Activated CD4-positive, CD25-positive, alpha-beta regulatory T cell treated with anti-CD3 and anti-CD28 coated beads, Interleukin-2, amount 50 U/mL, for 24 hours (primary cell): ENCODE results near the gene RBM33.
A peak's percentile ranks its signal among the peaks of the same experiment; 100 is the strongest.

Experiments used
- ATAC-seq, 2 donors: fragments of 150-1000 bp; cut with Tn5 transposase; one replicate each; pipeline ENCODE4 v1.10.0; 2021; ENCODE audit warnings: mild to moderate bottlenecking in 1 of 2, moderate library complexity in 1 of 2

RBM33 gene

GRCh38 chr7:155696747-155697146, 52.3 kb downstream of the RBM33 start:
- ATAC-seq, result no peak

DNA sequence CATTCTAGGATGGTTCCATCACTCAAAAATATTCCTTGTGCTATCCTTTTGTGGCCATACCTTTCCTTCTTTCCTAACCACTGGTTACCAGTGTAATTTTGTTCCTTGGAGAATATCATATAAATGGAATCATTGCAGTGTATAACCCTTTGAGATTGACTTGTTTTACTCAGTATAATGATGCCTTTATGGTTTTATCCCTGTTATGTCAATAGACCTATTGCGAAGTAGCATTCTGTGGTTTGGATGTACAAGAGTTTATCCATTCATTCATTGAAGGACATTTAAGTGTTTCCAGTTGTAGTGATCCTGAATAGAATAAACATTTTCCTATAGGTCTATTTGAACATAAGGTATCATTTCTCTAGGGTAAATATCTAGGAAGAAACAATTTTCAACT, 54.2 kb downstream of the RBM33 start:
- ATAC-seq, result no peak

GRCh38 chr7:155699180-155699579, 54.7 kb downstream of the RBM33 start:
- no peak for ATAC-seq

DNA sequence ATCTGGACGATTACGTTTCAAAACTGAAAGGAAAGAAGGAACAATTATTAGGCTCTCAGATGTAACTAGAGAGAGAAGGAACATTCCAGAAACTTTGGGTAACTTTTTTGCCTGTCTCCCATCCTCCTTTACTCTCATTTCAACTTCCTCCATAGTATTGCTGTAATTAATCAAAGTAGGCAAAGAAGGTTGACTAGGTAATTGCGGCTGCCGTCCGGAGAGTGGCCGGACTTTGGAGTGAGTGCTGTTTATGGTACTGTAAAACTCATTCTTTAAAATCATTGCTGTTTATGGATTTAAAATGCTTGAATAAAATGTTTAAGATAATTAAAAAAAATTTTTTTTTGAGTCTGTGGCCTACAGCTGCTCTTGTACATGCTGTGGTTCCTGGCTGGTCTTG, 56.4 kb downstream of the RBM33 start:
- ATAC-seq, result no peak

GRCh38 chr7:155701972-155702544, 57.6 kb downstream of the RBM33 start:
- ATAC-seq, result no peak

DNA sequence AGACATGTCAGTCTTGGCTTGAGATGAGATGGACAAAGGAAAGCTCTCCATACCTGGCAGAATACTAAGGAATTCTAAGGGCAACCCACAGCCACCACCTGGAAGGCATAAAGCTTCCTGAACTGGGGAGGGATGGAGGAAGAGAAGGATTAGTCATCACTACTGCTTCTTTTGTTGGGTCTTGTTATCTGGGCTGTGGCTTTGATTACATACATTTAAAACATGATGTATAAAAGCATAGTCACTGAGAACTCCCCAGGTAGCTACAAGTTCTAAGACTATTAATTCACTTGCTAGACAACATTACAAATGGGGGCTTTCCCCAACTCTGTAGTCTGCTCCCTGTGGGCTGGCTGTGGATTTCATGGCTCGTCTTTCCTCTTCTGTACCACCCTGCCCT, 58.2 kb downstream of the RBM33 start:
- peak; percentile 67 to 83 for ATAC-seq

DNA sequence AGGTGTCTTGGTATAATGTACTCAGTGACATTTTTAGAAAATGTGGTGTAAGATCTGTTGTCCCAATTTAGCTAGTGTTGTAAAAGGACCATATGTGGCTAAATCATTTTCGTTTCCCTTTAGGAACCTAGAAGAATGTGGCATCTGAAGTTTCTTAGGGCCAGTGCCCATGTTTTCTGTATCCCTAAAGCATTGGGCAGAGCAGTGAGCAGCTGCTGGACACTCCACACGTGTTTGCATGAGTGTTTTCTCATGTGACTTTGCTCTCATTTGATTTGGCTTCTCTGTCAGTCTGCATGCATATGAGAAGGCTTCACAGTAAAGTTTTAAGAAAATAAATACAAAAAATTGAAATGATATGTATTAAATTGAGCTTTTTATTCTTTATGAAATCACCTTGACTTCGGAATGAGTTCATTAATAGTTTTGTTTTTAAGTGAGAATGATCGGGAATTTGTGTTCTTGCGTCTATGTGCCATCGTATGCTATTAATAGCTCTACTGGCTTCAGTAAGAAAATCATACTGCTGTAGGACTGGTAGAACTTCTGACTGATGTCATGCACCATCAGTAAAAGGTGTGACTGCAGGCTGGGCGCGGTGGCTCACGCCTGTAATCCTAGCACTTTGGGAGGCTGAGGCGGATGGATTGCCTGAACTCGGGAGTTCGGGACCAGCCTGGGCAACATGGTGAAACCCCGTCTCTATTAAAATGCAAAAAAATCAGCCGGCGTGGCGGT, 61.3 kb downstream of the RBM33 start:
- ATAC-seq, result no peak

- no peak for ATAC-seq
Measured at GRCh38 chr7:155706376-155706775, 61.9 kb downstream of the RBM33 start.

GRCh38 chr7:155709453-155709852, 65.0 kb downstream of the RBM33 start:
- ATAC-seq, result no peak

DNA sequence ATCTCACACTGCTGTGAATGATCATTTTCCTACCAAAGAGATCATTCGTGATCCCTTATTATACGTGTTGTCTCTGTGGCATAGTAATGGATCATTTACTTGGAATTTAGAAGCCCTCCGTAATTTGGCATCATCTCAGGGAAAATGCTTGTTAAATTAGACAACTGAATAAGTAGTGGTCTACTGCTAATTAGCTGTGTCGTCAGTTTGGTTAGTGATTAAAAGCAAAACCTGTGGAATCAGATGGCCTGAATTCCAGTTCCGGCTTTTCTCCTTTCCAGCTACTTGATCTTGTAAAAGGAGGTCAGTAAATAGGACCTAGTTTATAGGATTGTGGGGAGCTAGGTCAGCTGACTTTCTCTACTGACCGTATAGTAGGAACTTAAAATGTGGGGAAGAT, 65.6 kb downstream of the RBM33 start:
- no peak for ATAC-seq

GRCh38 chr7:155710530-155710929, 66.1 kb downstream of the RBM33 start:
- ATAC-seq, result no peak

DNA sequence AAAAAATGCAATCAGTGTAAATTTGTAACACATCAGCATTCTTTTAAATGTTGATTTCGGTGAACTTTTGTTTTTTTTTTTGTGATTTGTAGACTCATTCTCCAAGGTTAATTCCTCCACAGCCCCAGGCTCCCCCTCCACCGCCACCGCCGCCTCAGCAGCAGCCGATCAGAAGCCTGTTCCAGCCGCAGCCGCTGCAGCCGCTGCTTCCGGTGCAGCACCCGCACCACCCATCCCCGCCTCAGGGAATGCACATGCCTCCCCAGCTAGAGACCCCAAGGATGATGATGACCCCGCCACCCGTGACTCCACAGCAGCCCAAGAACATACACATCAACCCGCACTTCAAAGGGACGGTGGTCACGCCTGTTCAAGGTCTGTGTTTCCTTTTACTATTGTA, 66.6 kb downstream of the RBM33 start:
- no peak for ATAC-seq

GRCh38 chr7:155713384-155713783, 68.9 kb downstream of the RBM33 start:
- no peak for ATAC-seq

GRCh38 chr7:155714702-155715101, 70.2 kb downstream of the RBM33 start:
- no peak for ATAC-seq

- no peak for ATAC-seq
Measured at GRCh38 chr7:155715111-155715805, 70.8 kb downstream of the RBM33 start.

DNA sequence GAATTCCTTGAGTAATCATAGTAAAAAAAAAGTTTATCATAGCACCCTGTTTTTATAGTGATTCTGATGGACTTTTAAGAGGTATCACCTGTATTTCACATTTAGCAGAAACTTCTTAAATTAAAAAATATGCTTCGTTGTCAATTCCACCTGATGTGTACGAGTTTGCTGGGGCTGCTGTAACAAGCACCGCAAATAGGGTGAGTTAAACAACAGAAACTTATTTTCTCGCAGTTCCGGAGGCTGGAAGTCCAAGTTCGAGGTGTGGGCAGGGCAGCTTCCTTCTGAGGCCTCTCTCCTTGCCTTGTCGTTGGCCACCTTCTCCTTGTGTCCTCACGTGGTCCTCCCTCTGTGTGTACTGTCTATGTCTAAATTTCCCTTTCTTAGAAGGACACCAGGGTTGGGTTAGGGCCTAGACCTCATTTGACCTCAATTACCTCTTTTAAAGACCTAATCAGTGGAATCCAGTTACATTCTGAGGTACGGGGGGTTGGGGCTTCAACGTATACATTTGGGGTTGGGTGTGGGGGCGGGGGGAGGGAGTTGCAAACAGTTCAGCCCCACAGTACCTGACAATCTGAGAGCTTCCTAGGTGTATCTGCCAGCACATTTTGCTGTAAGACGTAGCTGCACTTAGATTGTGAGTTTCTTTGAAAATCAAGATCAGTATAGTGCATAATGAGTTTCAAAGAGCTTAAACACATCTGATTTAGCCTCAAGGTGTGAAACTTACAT, 72.7 kb downstream of the RBM33 start:
- no peak for ATAC-seq

DNA sequence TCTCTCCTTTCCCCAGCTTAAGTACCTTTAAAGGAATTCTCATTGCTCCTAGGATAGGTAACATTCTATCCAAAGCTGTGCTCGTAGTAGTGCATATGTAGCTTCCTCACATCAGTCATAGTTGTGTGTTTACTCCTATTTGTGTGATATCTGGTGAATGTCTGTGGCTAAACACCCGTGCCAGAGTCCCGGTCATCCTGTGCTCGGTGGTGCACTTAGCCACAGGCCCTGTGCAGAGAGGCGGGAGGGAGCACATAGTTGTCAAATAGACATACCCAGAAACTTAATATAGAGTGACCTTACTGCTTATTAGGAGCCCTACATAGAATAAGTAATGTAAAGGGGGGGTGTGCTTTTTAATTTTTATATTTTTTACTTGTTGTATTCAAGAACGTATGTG, 76.6 kb downstream of the RBM33 start:
- no peak for ATAC-seq

DNA sequence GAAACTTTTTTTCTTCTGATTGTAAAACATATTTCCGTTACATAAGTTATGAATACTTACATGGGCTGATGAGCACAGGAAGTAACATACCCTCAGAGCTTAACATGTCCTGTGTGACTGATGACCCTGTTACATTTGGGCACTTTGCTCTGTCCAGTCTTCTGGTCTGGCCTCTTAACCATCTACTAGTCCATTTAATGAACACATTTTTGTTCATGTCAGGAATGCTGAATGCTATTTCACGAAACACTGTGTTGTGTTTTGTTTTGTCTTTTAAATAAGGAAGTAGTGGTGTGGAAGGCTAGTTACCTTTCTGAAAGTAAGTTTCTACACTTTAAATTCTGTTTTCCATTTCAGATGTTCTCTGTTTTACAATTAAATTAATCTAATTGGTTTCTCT, 77.7 kb downstream of the RBM33 start:
- ATAC-seq, result no peak

- ATAC-seq, result no peak
Measured at GRCh38 chr7:155722936-155723335, 78.5 kb downstream of the RBM33 start.

DNA sequence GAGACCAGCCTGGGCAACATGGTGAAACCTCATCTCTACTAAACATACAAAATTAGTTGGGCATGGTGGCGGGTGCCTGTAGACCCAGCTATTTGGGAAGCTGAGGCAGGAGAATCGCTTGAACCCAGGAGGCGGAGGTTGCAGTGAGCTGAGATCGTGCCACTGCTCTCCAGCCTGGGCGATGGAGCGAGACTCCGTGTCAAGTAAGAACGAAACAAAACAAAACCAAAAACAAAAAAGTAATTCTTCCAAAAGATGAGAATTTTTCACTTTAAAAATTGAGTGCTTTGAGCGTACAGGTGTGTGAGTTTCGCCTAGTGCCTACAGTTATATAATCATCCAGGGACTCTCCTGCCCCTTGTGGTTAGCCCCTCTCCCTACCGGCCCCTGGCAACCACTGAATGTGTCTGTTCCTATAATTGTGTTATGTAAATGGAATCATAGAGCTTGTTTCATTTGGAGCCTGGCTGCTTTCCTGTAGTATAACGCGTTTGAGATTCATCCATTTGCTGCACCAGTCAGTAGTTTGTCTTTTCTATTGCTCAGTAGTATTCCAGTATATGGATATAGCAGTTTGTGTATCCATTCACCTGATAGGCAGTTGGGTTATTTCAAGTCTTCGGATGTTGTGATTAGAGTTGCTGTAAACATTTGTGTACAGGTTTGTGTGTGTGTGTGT, 80.0 kb downstream of the RBM33 start:
- ATAC-seq, result no peak

- no peak for ATAC-seq
Measured at GRCh38 chr7:155725006-155725355, 80.5 kb downstream of the RBM33 start.

DNA sequence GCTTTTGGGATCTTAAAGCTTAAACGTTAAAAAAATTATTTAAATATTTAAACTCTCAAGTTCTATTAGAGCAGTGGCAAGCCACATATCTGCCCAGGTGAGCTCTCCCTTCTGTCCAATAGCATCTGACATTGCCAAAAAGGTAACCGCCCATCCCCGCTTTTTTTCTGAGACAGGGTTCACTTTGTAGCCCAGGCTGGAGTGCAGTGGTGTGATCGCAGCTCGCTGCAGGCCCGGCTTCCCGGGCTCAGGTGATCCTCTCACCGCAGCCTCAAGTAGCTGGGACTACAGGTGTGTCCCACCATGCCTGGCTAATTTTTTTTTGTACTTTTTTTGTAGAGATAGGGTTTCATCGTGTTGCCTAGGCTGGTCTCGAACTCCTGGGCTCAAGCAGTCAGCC, 83.2 kb downstream of the RBM33 start:
- no peak for ATAC-seq

DNA sequence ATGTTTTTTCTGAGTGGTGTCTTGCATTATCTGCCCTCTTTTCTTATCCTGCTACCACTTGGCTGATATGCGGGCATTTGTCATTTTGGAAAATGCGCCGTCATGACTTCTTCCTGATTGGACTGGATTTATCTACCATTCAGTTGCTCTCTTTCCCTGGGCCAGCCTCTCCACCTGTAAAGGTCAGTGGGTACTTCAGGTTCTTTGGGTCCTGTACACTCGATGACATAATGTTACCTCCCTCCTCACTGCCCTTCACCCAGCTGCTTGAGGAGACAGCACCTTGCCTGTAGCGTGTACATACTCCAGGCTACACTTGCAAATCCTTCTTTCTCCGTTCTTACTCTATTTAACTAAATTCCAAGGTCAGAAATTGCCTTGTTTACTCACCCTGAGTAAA, 83.7 kb downstream of the RBM33 start:
- no peak for ATAC-seq
